Natural killer cell (primary cell): ENCODE data around the gene CRY2. TPM values are rescaled to one million over a fixed set of nuclear protein-coding genes. Genes with fewer than 3 reads are reported as not detected.
"Not testable (repeated sequence)": the region's sequence is repeated elsewhere in the genome, so short reads cannot be mapped to it uniquely, and the experiment has no call there.

ENCODE experiments used
- ATAC-seq, 3 donors: fragments of 150-1000 bp in 2 of 3; fragments of 200-7000 bp in 1 of 3; cut with Tn5 transposase; 1 replicate in 1 of 3; 2 replicates in 2 of 3; pipeline ENCODE4 v1.10.0; 2021; ENCODE audit warnings: mild to moderate bottlenecking in 2 of 3, moderate library complexity in 2 of 3
- DNase-seq, 2 donors: peaks; one replicate each; pipeline versions ENCODE4 v3.0.0 to v3.0.0-alpha.2; 2013 to 2021; ENCODE audit warnings: mixed read lengths in 1 of 2
- H3K27ac ChIP-seq: one replicate; pipeline ENCODE4 v1.5.1; 2013; ENCODE audit warnings: mild to moderate bottlenecking, low read length
- H3K27me3 ChIP-seq: one replicate; pipeline ENCODE4 v1.6.1; 2013; ENCODE audit warnings: low read length; ENCODE audit not compliant: control insufficient read depth, insufficient read depth
- H3K36me3 ChIP-seq: one replicate; pipeline ENCODE4 v1.6.1; 2013; ENCODE audit warnings: low read length; ENCODE audit not compliant: control insufficient read depth, insufficient read depth
- H3K4me1 ChIP-seq: one replicate; pipeline ENCODE4 v1.6.1; 2013; ENCODE audit warnings: low read length; ENCODE audit not compliant: control insufficient read depth, insufficient read depth
- H3K4me3 ChIP-seq: one replicate; pipeline ENCODE4 v1.5.1; 2013; ENCODE audit warnings: low read length
- H3K9me3 ChIP-seq: one replicate; pipeline ENCODE4 v1.6.1; 2013; ENCODE audit warnings: low read length; ENCODE audit not compliant: control insufficient read depth, insufficient read depth
- H3K27ac Mint-ChIP-seq, 2 donors: one replicate each; pipeline ENCODE4 v1.8.0; 2022; ENCODE audit warnings: mild to moderate bottlenecking in 2 of 2, mixed read lengths in 2 of 2, moderate library complexity in 1 of 2
- H3K27me3 Mint-ChIP-seq, 2 donors: one replicate each; pipeline ENCODE4 v1.8.0; 2022; ENCODE audit warnings: low read depth in 2 of 2, mixed read lengths in 2 of 2
- H3K36me3 Mint-ChIP-seq: one replicate; pipeline ENCODE4 v1.8.0; 2022; ENCODE audit warnings: mixed read lengths
- H3K4me1 Mint-ChIP-seq, 2 donors: one replicate each; pipeline ENCODE4 v1.8.0; 2022; ENCODE audit warnings: mixed read lengths in 2 of 2
- H3K4me3 Mint-ChIP-seq: one replicate; pipeline ENCODE4 v1.8.0; 2022; ENCODE audit warnings: mild to moderate bottlenecking, moderate library complexity, mixed read lengths
- H3K9me3 Mint-ChIP-seq, 2 donors: one replicate each; pipeline ENCODE4 v1.8.0; 2022; ENCODE audit warnings: mixed read lengths in 2 of 2
- WGBS: methylation state at CpG from one replicate; pipeline ENCODE4 v1.1.7; 2013; ENCODE audit warnings: missing lambda C conversion rate; ENCODE audit not compliant: insufficient coverage; 5-methylcytosine and 5-hydroxymethylcytosine counted together
- intact Hi-C: fragments of 100-400 bp; cut with micrococcal nuclease; formaldehyde crosslinking; loops from one replicate; pipeline ENCODE4 v1.14.2; 2022
- total RNA-seq, 4 donors: library from RNA; stranded (reverse); fragments of 120-200 nt in 1 of 4; gene quantifications; one replicate each; pipeline versions ENCODE4 v1.2.3 to v1.2.4, GENCODE V29; 2013 to 2022
- TF ChIP-seq, protein P1 (sequence below): fragments of 200-600 bp; IDR thresholded peaks from one replicate; pipeline ENCODE4 v1.8.0; 2022; ENCODE audit warnings: antibody characterized with exemption

CRY2 gene
- total RNA-seq, 3 donors from 2014 or later (not counting 1 experiment from before 2014, with no cell fraction given), result 124 to 214 (median 141) TPM

DNA sequence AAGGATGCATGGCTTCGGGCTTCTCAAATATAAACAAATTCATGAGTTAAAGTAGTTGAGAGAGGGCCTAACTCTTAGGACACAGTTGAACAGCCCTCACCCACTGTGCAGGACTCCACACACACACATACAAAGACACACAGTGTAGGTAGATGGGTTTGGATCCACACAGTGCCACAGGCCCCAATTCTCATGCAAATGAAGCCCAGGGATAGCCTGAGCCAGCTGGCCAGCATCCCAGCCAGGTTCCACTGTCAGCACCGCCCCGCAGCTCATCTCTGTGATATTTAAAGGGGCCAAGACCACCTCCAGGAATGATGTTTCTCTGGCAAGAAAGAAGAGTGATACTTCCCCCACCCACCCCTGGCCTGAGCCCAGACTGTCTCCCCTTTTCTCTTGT is 30.7 kb upstream of the CRY2 start:
- 96% methylated on average over 2 of the region's 3 CpGs for WGBS
- Histone ChIP-seq H3K27ac (no peak overlapping the region), H3K27me3 (no peaks in the 10 kb centered on the region), H3K36me3 (peaks cover 4% of the 10 kb centered on the region), H3K4me3 (no peak overlapping the region), H3K9me3 (no peaks in the 10 kb centered on the region), H3K4me1 (no peaks in the 10 kb centered on the region)
- Mint-ChIP-seq H3K4me3 (no peak overlapping the region), H3K27me3 (no peaks in the 10 kb centered on the region), H3K27ac (no peak overlapping the region), H3K4me1 (no peaks in the 10 kb centered on the region), H3K36me3 (no peaks in the 10 kb centered on the region), H3K9me3 (no peaks in the 10 kb centered on the region)
- no peak for DNase-seq
- TF ChIP-seq, protein P1, sequence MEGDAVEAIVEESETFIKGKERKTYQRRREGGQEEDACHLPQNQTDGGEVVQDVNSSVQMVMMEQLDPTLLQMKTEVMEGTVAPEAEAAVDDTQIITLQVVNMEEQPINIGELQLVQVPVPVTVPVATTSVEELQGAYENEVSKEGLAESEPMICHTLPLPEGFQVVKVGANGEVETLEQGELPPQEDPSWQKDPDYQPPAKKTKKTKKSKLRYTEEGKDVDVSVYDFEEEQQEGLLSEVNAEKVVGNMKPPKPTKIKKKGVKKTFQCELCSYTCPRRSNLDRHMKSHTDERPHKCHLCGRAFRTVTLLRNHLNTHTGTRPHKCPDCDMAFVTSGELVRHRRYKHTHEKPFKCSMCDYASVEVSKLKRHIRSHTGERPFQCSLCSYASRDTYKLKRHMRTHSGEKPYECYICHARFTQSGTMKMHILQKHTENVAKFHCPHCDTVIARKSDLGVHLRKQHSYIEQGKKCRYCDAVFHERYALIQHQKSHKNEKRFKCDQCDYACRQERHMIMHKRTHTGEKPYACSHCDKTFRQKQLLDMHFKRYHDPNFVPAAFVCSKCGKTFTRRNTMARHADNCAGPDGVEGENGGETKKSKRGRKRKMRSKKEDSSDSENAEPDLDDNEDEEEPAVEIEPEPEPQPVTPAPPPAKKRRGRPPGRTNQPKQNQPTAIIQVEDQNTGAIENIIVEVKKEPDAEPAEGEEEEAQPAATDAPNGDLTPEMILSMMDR, result no peak
- no peak for ATAC-seq
- intact Hi-C loops, result no loop called here

DNA sequence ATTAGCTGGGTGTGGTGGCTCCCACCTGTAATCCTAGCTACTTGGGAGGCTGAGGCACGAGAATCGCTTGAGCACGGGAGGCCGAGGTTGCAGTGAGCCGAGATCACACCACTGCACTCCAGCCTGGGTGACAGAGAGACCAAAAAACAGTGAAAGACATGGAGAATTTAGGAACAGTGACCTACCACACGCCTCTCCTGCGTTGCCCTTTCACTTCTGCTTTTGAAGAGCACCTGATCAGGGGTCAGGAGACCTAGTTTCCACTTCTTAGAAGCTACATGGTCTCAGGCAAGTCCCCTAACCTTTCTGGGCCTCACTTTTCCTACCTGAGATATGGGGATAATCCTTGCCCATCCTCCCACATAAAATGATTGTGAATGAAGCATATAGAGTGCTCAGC is 30.1 kb upstream of the CRY2 start:
- no peaks in the 10 kb centered on the region for H3K36me3 ChIP-seq
- H3K27me3 ChIP-seq, result no peaks in the 10 kb centered on the region
- Mint-ChIP-seq H3K9me3 (no peaks in the 10 kb centered on the region), H3K4me1 (no peaks in the 10 kb centered on the region), H3K27me3 (no peaks in the 10 kb centered on the region), H3K4me3 (no peak overlapping the region), H3K36me3 (no peaks in the 10 kb centered on the region), H3K27ac (no peak overlapping the region)
- H3K4me3 ChIP-seq, result no peak overlapping the region
- no peak overlapping the region for H3K27ac ChIP-seq
- TF ChIP-seq, protein P1, result no peak
- intact Hi-C loops, result no loop called here
- 84% methylated on average over 7 of the region's 7 CpGs for WGBS
- H3K4me1 ChIP-seq, result no peaks in the 10 kb centered on the region
- no peaks in the 10 kb centered on the region for H3K9me3 ChIP-seq
- no peak for DNase-seq
- ATAC-seq, result no peak

DNA sequence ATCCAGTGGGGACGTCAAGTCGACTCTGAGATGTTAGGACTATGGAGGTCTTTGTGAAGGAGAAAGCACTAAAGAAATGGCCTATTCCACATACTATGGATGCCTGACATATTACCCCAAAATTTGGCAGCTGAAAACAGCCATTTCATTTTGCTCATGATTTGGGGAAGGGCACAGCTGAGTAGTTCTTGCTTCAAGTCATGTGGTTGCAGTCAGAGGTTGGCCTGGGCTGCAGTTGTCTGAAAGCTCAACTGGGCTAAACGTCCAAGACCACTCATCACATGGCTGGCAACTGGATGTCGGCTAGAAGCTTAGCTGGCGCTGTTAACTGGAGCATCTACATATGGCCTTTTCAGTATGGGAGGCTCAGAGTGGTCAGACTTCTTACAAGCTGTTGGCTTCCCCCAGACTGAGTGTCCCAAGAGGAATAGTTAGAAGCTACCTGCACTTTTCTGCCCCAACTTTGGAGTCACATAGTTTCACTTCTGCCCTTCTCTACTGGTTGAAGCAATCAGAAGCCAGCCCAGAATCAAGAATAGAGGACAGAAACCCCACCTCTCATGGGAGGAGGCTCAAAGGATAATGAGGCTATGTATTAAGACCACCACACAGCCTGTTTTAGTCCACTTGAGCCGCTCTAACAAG is 28.2 kb upstream of the CRY2 start:
- Mint-ChIP-seq H3K4me1 (no peaks in the 10 kb centered on the region), H3K36me3 (no peaks in the 10 kb centered on the region), H3K4me3 (no peak overlapping the region), H3K9me3 (no peaks in the 10 kb centered on the region), H3K27me3 (no peaks in the 10 kb centered on the region), H3K27ac (no peak overlapping the region)
- TF ChIP-seq, protein P1, result no peak
- no peaks in the 10 kb centered on the region for H3K36me3 ChIP-seq
- no peaks in the 10 kb centered on the region for H3K9me3 ChIP-seq
- DNase-seq, result no peak
- H3K27me3 ChIP-seq, result no peaks in the 10 kb centered on the region
- H3K4me1 ChIP-seq, result no peaks in the 10 kb centered on the region
- WGBS, result 87% methylated on average over 6 of the region's 6 CpGs
- ATAC-seq, result no peak
- no peak overlapping the region for H3K4me3 ChIP-seq
- intact Hi-C loops, result no loop called here
- no peak overlapping the region for H3K27ac ChIP-seq

DNA sequence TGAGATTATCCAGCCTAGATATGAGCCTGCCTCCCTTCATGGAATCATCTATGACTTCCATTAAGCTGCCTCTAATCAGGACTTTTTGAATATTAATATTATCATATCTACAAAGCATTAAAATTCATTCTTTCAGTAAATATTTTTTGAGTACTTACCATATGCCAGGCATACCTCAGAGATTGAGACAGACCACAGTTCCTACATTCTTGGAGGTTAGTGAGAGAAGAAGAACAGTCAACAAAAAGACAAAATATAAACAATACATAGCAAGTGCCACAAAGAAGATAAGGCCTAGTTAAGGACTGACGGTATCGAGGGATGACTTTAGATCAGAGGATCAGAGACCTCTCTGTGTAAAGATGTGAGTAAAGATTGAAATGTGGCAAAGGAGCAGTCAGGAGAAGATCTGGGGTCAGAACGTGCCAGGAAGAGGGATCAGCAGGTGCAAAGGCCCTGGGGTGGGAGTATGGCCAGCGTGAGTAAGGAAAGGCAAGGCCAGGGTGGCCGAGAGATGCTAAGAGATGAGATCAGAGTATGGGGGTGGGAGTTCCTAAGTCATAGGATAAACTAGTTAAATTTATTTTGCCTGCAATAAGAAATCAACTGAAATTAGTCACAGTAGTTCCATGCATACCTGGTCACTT is 26.9 kb upstream of the CRY2 start:
- H3K36me3 Mint-ChIP-seq, result no peaks in the 10 kb centered on the region
- DNase-seq (no peak), ATAC-seq (no peak)
- Histone ChIP-seq H3K36me3 (no peaks in the 10 kb centered on the region), H3K27me3 (no peaks in the 10 kb centered on the region), H3K4me3 (no peak overlapping the region), H3K4me1 (no peaks in the 10 kb centered on the region), H3K27ac (no peak overlapping the region), H3K9me3 (no peaks in the 10 kb centered on the region)
- H3K27me3 Mint-ChIP-seq, result no peaks in the 10 kb centered on the region
- no peaks in the 10 kb centered on the region for H3K4me1 Mint-ChIP-seq
- 92% methylated on average over 5 of the region's 5 CpGs for WGBS
- no peak overlapping the region for H3K4me3 Mint-ChIP-seq
- H3K27ac Mint-ChIP-seq, result no peak overlapping the region
- no peaks in the 10 kb centered on the region for H3K9me3 Mint-ChIP-seq
- TF ChIP-seq, protein P1, result no peak
- intact Hi-C loops, result no loop called here

DNA sequence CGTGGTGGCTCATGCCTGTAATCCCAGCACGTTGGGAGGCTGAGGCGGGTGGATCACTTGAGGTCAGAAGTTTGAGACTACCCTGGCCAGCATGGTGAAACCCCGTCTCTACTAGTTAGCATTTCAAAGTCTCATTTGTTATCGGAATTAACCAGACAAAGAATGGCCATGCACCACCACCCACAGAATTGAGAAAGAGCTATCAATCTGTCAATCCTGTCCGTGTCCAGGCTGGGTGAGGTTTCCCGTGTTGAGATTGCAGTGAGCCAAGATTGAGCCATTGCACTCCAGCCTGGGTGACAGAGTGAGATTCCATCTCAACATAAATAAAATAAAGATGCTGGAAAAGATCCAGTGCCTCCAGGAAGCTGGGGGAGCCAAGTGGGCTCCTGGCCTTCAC is 20.8 kb upstream of the CRY2 start:
- WGBS, result 50% methylated on average over 7 of the region's 7 CpGs
- H3K9me3 Mint-ChIP-seq, H3K9me3 ChIP-seq, H3K4me1 ChIP-seq, H3K27me3 ChIP-seq, H3K4me3 Mint-ChIP-seq, ATAC-seq, H3K27ac ChIP-seq, H3K27ac Mint-ChIP-seq, H3K4me3 ChIP-seq, intact Hi-C loops, DNase-seq, H3K36me3 Mint-ChIP-seq, H3K36me3 ChIP-seq, H3K4me1 Mint-ChIP-seq: not testable (repeated sequence)
- H3K27me3 Mint-ChIP-seq, result peaks cover 8 to 14% of the 10 kb centered on the region in 2 donors
